Liver (tissue), 9 donors: Measurements from ENCODE around the gene CFHR2. TPM values are rescaled to one million over a fixed set of nuclear protein-coding genes. Genes with fewer than 3 reads are reported as not detected.

Experiments
- DNase-seq: peaks from one replicate; pipeline ENCODE4 v3.0.0-alpha.2; 2017; ENCODE audit warnings: low spot score
- H3K27ac ChIP-seq, 2 donors: one replicate each; pipeline ENCODE4 v1.7.0; 2013; ENCODE audit warnings: inconsistent platforms in 2 of 2, low read length in 2 of 2, control low read depth in 1 of 2, low read depth in 1 of 2, mild to moderate bottlenecking in 1 of 2
- H3K27me3 ChIP-seq, 4 donors: one replicate each; pipeline versions ENCODE4 v1.6.1 to v1.7.0; 2013; ENCODE audit warnings: low read length in 3 of 4, inconsistent platforms in 1 of 4, mild to moderate bottlenecking in 1 of 4, moderate library complexity in 1 of 4; ENCODE audit not compliant: control insufficient read depth in 4 of 4, insufficient read depth in 4 of 4
- H3K36me3 ChIP-seq, 4 donors: one replicate each; pipeline versions ENCODE4 v1.6.1 to v1.7.0; 2013; ENCODE audit warnings: low read length in 3 of 4, mild to moderate bottlenecking in 3 of 4, low read depth in 1 of 4, moderate library complexity in 1 of 4; ENCODE audit not compliant: control insufficient read depth in 4 of 4, insufficient read depth in 3 of 4
- H3K4me1 ChIP-seq, 4 donors: one replicate each; pipeline versions ENCODE4 v1.6.1 to v1.7.0; 2013; ENCODE audit warnings: low read length in 3 of 4, mild to moderate bottlenecking in 3 of 4, moderate library complexity in 1 of 4; ENCODE audit not compliant: control insufficient read depth in 4 of 4, insufficient read depth in 4 of 4
- H3K4me3 ChIP-seq, 3 donors: one replicate each; pipeline versions ENCODE4 v1.6.1 to v1.7.0; 2013; ENCODE audit warnings: low read length in 3 of 3, control low read depth in 1 of 3, low read depth in 1 of 3, mild to moderate bottlenecking in 1 of 3
- H3K9ac ChIP-seq, 2 donors: one replicate each; pipeline ENCODE4 v1.7.0; 2013; ENCODE audit warnings: low read length in 2 of 2, mild to moderate bottlenecking in 2 of 2, moderate library complexity in 2 of 2, control low read depth in 1 of 2, low read depth in 1 of 2
- H3K9me3 ChIP-seq, 4 donors: one replicate each; pipeline versions ENCODE4 v1.6.1 to v1.7.0; 2013; ENCODE audit warnings: low read length in 3 of 4; ENCODE audit not compliant: control insufficient read depth in 4 of 4
- EGR1 ChIP-seq, 2 donors: IDR thresholded peaks; 2 replicates each; pipeline ENCODE4 v1.6.1; 2016 to 2018; ENCODE audit warnings: antibody characterized with exemption in 2 of 2, low read depth in 2 of 2
- FOXA1 ChIP-seq: IDR thresholded peaks from 2 replicates; pipeline ENCODE4 v1.6.1; 2016; ENCODE audit warnings: antibody characterized with exemption
- FOXA2 ChIP-seq: IDR thresholded peaks from 2 replicates; pipeline ENCODE4 v1.6.1; 2016; ENCODE audit warnings: antibody characterized with exemption
- GABPA ChIP-seq, 2 donors: IDR thresholded peaks in 1 of 2; conservative IDR thresholded peaks in 1 of 2; 2 replicates each; pipeline ENCODE4 v1.6.1; 2016; ENCODE audit warnings: antibody characterized with exemption in 2 of 2, mild to moderate bottlenecking in 1 of 2, moderate library complexity in 1 of 2
- HNF4A ChIP-seq, 2 donors: conservative IDR thresholded peaks; 2 replicates each; pipeline ENCODE4 v1.6.1; 2016; ENCODE audit warnings: antibody characterized with exemption in 2 of 2, mild to moderate bottlenecking in 2 of 2
- HNF4G ChIP-seq: IDR thresholded peaks from 2 replicates; pipeline ENCODE4 v1.6.1; 2016; ENCODE audit warnings: antibody characterized with exemption
- JUND ChIP-seq, 2 donors: IDR thresholded peaks; 2 replicates each; pipeline ENCODE4 v1.6.1; 2016; ENCODE audit warnings: antibody characterized with exemption in 2 of 2
- NR2F2 ChIP-seq: IDR thresholded peaks from 2 replicates; pipeline ENCODE4 v1.6.1; 2016; ENCODE audit warnings: antibody characterized with exemption
- RAD21 ChIP-seq, 2 donors: IDR thresholded peaks; 2 replicates each; pipeline ENCODE4 v1.6.1; 2016; ENCODE audit warnings: antibody characterized with exemption in 2 of 2, mild to moderate bottlenecking in 2 of 2
- RXRA ChIP-seq, 2 donors: IDR thresholded peaks; 2 replicates each; pipeline ENCODE4 v1.6.1; 2017 to 2018; ENCODE audit warnings: antibody characterized with exemption in 2 of 2, mild to moderate bottlenecking in 1 of 2
- SP1 ChIP-seq: IDR thresholded peaks from 2 replicates; pipeline ENCODE4 v1.6.1; 2018; ENCODE audit warnings: antibody characterized with exemption, mild to moderate bottlenecking
- TAF1 ChIP-seq: conservative IDR thresholded peaks from 2 replicates; pipeline ENCODE4 v1.6.1; 2016; ENCODE audit warnings: antibody characterized with exemption, mild to moderate bottlenecking
- YY1 ChIP-seq: IDR thresholded peaks from 2 replicates; pipeline ENCODE4 v1.6.1; 2016; ENCODE audit warnings: antibody characterized with exemption, mild to moderate bottlenecking
- WGBS: extraction: QIAGEN DNeasy Blood & Tissue Kit; methylation state at CpG from one replicate; pipeline ENCODE4 v1.1.7; 2013; 5-methylcytosine and 5-hydroxymethylcytosine counted together
- polyA plus RNA-seq, 2 donors: library from polyadenylated mRNA; stranded (reverse) in 1 of 2; unstranded in 1 of 2; fragments of 200-250 nt in 1 of 2; fragments of >200 nt in 1 of 2; fragmentation: Nextera tagmentation in 1 of 2; extraction: Ambion mirVana in 1 of 2; gene quantifications; one replicate each; pipeline versions ENCODE4 v1.2.1 to v1.2.3, GENCODE V29; 2013 to 2015
- total RNA-seq, 2 donors: library from RNA; depleted of rRNA; stranded (reverse); fragments of >200 nt; gene quantifications; one replicate each; pipeline ENCODE4 v1.2.3, GENCODE V29; 2014
- TF ChIP-seq, protein P1 (sequence below): IDR thresholded peaks from 2 replicates; pipeline ENCODE4 v1.6.1; 2016; ENCODE audit warnings: antibody characterized with exemption
- TF ChIP-seq, protein P2 (sequence below): IDR thresholded peaks from 2 replicates; pipeline ENCODE4 v1.6.1; 2016; ENCODE audit warnings: antibody characterized with exemption, mild to moderate bottlenecking
- TF ChIP-seq, protein P3 (sequence below): fragments of 150-350 bp; IDR thresholded peaks from 2 replicates; pipeline ENCODE4 v1.5.1; 2017; ENCODE audit warnings: improper control_type of control experiment, low read depth, low read length; ENCODE audit not compliant: missing input control
- TF ChIP-seq, protein P4 (sequence below): IDR thresholded peaks from 2 replicates; pipeline ENCODE4 v1.6.1; 2016; ENCODE audit warnings: antibody characterized with exemption
- donor health status: healthy.
- donor health status: healthy.
- donor health status: healthy.
- donor health status: healthy.
- donor health status: healthy.

The CFHR2 gene
- total and polyA plus RNA-seq, 4 donors: 153 to 483 (median 395) TPM

DNA sequence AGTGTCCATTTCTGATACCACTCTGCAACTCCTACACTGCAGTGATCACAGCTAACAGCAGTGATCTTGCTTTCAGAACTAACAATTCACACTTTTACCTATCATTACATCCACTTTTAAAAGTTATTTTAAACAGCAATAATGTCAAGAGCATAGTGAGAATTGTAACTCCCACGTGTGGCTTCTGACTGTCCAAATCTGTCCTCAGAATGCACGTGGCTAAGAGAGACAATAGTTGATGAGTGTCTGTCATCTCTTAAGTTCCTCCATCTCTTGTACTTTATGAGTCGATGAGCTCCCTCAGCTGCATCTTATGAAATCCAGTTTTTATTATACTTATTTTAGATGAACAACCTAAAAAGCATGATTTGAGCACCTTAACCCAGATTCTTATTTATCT, 17.3 kb downstream of the CFHR2 start:
- no peak overlapping the region for H3K4me3 ChIP-seq
- H3K9ac ChIP-seq: no peak overlapping the region
- no peaks in the 10 kb centered on the region for H3K27me3 ChIP-seq
- no peak for DNase-seq
- H3K9me3 ChIP-seq: no peaks in the 10 kb centered on the region
- WGBS: 82% methylated on average over 3 of the region's 3 CpGs
- H3K4me1 ChIP-seq: peaks cover 0 to 3% (median under 1%) of the 10 kb centered on the region in 4 donors
- H3K27ac ChIP-seq: no peak overlapping the region
- H3K36me3 ChIP-seq: peaks cover 2 to 10% (median 6%) of the 10 kb centered on the region in 4 donors
- no peak for TF ChIP-seq RAD21 (IDR thresholded peaks at IDR 0.05)
- TF ChIP-seq, protein P1, sequence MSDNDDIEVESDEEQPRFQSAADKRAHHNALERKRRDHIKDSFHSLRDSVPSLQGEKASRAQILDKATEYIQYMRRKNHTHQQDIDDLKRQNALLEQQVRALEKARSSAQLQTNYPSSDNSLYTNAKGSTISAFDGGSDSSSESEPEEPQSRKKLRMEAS: no peak
- TF ChIP-seq YY1: no peak
- TF ChIP-seq HNF4A (conservative IDR thresholded peaks at IDR 0.05): no peak
- TF ChIP-seq SP1: no peak

DNA sequence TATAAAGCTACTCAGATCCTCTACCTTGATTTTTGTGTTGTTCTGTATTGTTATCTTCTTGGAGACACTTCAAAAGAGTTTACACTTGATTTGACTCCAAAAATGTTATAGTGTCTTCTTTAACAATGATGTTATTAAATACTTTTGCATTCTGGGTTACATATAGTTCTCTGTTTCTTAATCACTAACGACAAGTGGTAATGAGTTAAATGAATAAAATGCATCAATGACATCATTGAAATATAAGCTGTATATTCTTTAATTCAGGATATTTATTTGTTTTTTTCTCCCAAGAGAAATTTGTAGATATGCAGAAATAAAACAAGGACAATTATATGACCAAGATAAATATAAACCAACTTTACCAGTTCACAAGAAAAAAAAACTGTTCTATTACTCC, 26.6 kb downstream of the CFHR2 start:
- H3K9ac ChIP-seq: no peak overlapping the region
- peaks cover 0 to 3% (median under 1%) of the 10 kb centered on the region in 4 donors for H3K4me1 ChIP-seq
- H3K4me3 ChIP-seq: no peak overlapping the region
- no peaks in the 10 kb centered on the region for H3K9me3 ChIP-seq
- no peak for DNase-seq
- TF ChIP-seq FOXA2 (no peak), EGR1 (IDR thresholded peaks at IDR 0.05; ENCODE audit: low read depth in 2 of 2) (no peak), SP1 (no peak), NR2F2 (no peak), GABPA (IDR thresholded peaks at IDR 0.05 in 1 of 2, conservative IDR thresholded peaks at IDR 0.05 in 1 of 2) (no peak), TAF1 (no peak), FOXA1 (no peak), YY1 (no peak), HNF4G (no peak), JUND (IDR thresholded peaks at IDR 0.05) (no peak), HNF4A (conservative IDR thresholded peaks at IDR 0.05) (no peak), RXRA (IDR thresholded peaks at IDR 0.05) (no peak)
- TF ChIP-seq, protein P2, sequence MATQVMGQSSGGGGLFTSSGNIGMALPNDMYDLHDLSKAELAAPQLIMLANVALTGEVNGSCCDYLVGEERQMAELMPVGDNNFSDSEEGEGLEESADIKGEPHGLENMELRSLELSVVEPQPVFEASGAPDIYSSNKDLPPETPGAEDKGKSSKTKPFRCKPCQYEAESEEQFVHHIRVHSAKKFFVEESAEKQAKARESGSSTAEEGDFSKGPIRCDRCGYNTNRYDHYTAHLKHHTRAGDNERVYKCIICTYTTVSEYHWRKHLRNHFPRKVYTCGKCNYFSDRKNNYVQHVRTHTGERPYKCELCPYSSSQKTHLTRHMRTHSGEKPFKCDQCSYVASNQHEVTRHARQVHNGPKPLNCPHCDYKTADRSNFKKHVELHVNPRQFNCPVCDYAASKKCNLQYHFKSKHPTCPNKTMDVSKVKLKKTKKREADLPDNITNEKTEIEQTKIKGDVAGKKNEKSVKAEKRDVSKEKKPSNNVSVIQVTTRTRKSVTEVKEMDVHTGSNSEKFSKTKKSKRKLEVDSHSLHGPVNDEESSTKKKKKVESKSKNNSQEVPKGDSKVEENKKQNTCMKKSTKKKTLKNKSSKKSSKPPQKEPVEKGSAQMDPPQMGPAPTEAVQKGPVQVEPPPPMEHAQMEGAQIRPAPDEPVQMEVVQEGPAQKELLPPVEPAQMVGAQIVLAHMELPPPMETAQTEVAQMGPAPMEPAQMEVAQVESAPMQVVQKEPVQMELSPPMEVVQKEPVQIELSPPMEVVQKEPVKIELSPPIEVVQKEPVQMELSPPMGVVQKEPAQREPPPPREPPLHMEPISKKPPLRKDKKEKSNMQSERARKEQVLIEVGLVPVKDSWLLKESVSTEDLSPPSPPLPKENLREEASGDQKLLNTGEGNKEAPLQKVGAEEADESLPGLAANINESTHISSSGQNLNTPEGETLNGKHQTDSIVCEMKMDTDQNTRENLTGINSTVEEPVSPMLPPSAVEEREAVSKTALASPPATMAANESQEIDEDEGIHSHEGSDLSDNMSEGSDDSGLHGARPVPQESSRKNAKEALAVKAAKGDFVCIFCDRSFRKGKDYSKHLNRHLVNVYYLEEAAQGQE: no peak
- TF ChIP-seq, protein P3, sequence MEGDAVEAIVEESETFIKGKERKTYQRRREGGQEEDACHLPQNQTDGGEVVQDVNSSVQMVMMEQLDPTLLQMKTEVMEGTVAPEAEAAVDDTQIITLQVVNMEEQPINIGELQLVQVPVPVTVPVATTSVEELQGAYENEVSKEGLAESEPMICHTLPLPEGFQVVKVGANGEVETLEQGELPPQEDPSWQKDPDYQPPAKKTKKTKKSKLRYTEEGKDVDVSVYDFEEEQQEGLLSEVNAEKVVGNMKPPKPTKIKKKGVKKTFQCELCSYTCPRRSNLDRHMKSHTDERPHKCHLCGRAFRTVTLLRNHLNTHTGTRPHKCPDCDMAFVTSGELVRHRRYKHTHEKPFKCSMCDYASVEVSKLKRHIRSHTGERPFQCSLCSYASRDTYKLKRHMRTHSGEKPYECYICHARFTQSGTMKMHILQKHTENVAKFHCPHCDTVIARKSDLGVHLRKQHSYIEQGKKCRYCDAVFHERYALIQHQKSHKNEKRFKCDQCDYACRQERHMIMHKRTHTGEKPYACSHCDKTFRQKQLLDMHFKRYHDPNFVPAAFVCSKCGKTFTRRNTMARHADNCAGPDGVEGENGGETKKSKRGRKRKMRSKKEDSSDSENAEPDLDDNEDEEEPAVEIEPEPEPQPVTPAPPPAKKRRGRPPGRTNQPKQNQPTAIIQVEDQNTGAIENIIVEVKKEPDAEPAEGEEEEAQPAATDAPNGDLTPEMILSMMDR: no peak
- TF ChIP-seq, protein P4, sequence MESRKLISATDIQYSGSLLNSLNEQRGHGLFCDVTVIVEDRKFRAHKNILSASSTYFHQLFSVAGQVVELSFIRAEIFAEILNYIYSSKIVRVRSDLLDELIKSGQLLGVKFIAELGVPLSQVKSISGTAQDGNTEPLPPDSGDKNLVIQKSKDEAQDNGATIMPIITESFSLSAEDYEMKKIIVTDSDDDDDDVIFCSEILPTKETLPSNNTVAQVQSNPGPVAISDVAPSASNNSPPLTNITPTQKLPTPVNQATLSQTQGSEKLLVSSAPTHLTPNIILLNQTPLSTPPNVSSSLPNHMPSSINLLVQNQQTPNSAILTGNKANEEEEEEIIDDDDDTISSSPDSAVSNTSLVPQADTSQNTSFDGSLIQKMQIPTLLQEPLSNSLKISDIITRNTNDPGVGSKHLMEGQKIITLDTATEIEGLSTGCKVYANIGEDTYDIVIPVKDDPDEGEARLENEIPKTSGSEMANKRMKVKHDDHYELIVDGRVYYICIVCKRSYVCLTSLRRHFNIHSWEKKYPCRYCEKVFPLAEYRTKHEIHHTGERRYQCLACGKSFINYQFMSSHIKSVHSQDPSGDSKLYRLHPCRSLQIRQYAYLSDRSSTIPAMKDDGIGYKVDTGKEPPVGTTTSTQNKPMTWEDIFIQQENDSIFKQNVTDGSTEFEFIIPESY: no peak
- no peaks in the 10 kb centered on the region for H3K27me3 ChIP-seq
- no peak overlapping the region for H3K27ac ChIP-seq
- 91% methylated on average over 1 of the region's 1 CpG for WGBS
- no peaks in the 10 kb centered on the region for H3K36me3 ChIP-seq
